Daoy (cell line): ENCODE data around the gene HOXB8. TPM values are rescaled to one million over a fixed set of nuclear protein-coding genes. Genes with fewer than 3 reads are reported as not detected.

Source experiments
- DNase-seq: peaks from one replicate; pipeline ENCODE4 v3.0.0-alpha.2; 2015; ENCODE audit warnings: low read depth
- total RNA-seq: library from RNA; depleted of rRNA; stranded (reverse); fragments of >200 nt; shearing (Covaris generic); gene quantifications from 2 replicates; pipeline ENCODE4 v1.2.3, GENCODE V29; 2014; rRNA removed

HOXB8 gene
- total RNA-seq, 1 experiment from 2014 or later: 6.9 TPM

- DNase-seq: no peak
Observed at GRCh38 chr17:48567646-48568354, 47.3 kb downstream of the HOXB8 start.

GRCh38 chr17:48567209-48567608, 47.9 kb downstream of the HOXB8 start:
- DNase-seq: no peak

- DNase-seq: no peak
Observed at GRCh38 chr17:48566717-48567116, 48.4 kb downstream of the HOXB8 start.

GRCh38 chr17:48565925-48566710, 49.0 kb downstream of the HOXB8 start:
- DNase-seq: no peak

GRCh38 chr17:48565022-48565554, 50.0 kb downstream of the HOXB8 start:
- DNase-seq: no peak

- DNase-seq: no peak
Observed at GRCh38 chr17:48564188-48565021, 50.7 kb downstream of the HOXB8 start.

GRCh38 chr17:48563867-48564187, 51.3 kb downstream of the HOXB8 start:
- no peak for DNase-seq

GRCh38 chr17:48563385-48563838, 51.7 kb downstream of the HOXB8 start:
- DNase-seq: no peak

- DNase-seq: no peak
Observed at GRCh38 chr17:48562934-48563333, 52.2 kb downstream of the HOXB8 start.

Other genes starting within 250 kb of the HOXB8 start
- 0.17 TPM in 1 of 2 replicates, not detected in the other for gene SKAP1, start 185.1 kb downstream of the HOXB8 start, total RNA-seq
- not detected in 2 replicates for gene HOXB1, start 84.3 kb downstream of the HOXB8 start, total RNA-seq
- gene HOXB2, start 70.2 kb downstream of the HOXB8 start, total RNA-seq: 1.3 and 15.9 TPM in 2 replicates
- gene HOXB4, start 36.9 kb downstream of the HOXB8 start, total RNA-seq: 0.68 and 2.5 TPM in 2 replicates
- 1.3 and 3.1 TPM in 2 replicates for gene HOXB3, start 25.1 kb downstream of the HOXB8 start, total RNA-seq
- gene HOXB5, start 21.5 kb downstream of the HOXB8 start, total RNA-seq: 0.06 TPM in 1 of 2 replicates, not detected in the other
- gene HOXB6, start 10.3 kb downstream of the HOXB8 start, total RNA-seq: 2.4 and 6.7 TPM in 2 replicates
- gene HOXB7, start 4.3 kb downstream of the HOXB8 start, total RNA-seq: 10.6 and 13.2 TPM in 2 replicates
- gene HOXB9, start 11.1 kb upstream of the HOXB8 start, total RNA-seq: 4.7 and 10.6 TPM in 2 replicates
- gene PRAC1, start 107.2 kb upstream of the HOXB8 start, total RNA-seq: not detected in 2 replicates
- gene PRAC2, start 107.9 kb upstream of the HOXB8 start, total RNA-seq: not detected in 2 replicates
- gene HOXB13, start 113.5 kb upstream of the HOXB8 start, total RNA-seq: 2.5 and 3.2 TPM in 2 replicates
- gene TTLL6, start 201.9 kb upstream of the HOXB8 start, total RNA-seq: not detected in 2 replicates
- 11.0 and 20.9 TPM in 2 replicates for gene CALCOCO2, start 215.7 kb upstream of the HOXB8 start, total RNA-seq